HCT116 (cell line): ENCODE results near the gene RAB3GAP2. TPM values are rescaled to one million over a fixed set of nuclear protein-coding genes. Genes with fewer than 3 reads are reported as not detected.

ENCODE experiments used
- ATAC-seq: fragments of 200-7000 bp; cut with Tn5 transposase; 2 replicates; pipeline ENCODE4 v1.9.1; 2020; ENCODE audit warnings: mild to moderate bottlenecking, moderate library complexity
- BruUV-seq: library from RNA; stranded (reverse); fragments of 400-500 nt; replicated peaks from 2 replicates; lab custom pipeline; 2021; lab: Mats Ljungman, UMichigan
- CTCF ChIA-PET: fragments of 300-600 bp; sonication (Branson Sonifier 250); formaldehyde crosslinking; loops from one replicate; lab custom pipeline; 2021; ENCODE audit warnings: antibody characterized with exemption; lab: Charles Lee
- POLR2A ChIA-PET: fragments of 300-600, 350-600 bp; sonication (Branson Sonifier 250); formaldehyde crosslinking; loops from one replicate; lab custom pipeline; 2021; ENCODE audit warnings: antibody characterized with exemption; lab: Charles Lee
- RAD21 ChIA-PET, 2 experiments: fragments of 300-600 bp; sonication (Branson Sonifier 250); formaldehyde crosslinking; loops; one replicate each; lab custom pipeline; 2023; ENCODE audit warnings: low total read pairs in 2 of 2; ENCODE audit not compliant: uncharacterized antibody in 2 of 2, unreplicated experiment in 2 of 2, low non-redundant PET in 1 of 2; lab: Charles Lee
- DNase-seq: peaks from one replicate; pipeline ENCODE4 v3.0.0-alpha.2; 2010; ENCODE audit warnings: low read depth, low spot score
- H2AFZ ChIP-seq: fragments of 200-600 bp; shearing (Covaris generic), sonication (generic); 2 replicates; pipeline ENCODE4 v1.6.1; 2017; ENCODE audit warnings: low read depth, mixed run types, mixed read lengths, antibody characterized with exemption, low read length; ENCODE audit not compliant: poor library complexity, severe bottlenecking
- H3K27ac ChIP-seq: 2 replicates; pipeline ENCODE4 v1.5.1; 2012; ENCODE audit warnings: low read depth, low read length
- H3K27me3 ChIP-seq: fragments of 200-600 bp; sonication (generic); 2 replicates; pipeline ENCODE4 v1.6.1; 2016; ENCODE audit warnings: mixed run types, low read length, mixed read lengths; ENCODE audit not compliant: insufficient read depth
- H3K36me3 ChIP-seq, 2 experiments: fragments of 200-500 bp in 1 of 2; fragments of 200-600 bp in 1 of 2; sonication (Bioruptor generic) in 1 of 2; sonication (generic) in 1 of 2; 2 replicates each; pipeline versions ENCODE4 v1.5.1 to v1.6.1; 2014 to 2016; ENCODE audit warnings: low read length in 2 of 2, inconsistent platforms in 1 of 2, mixed read lengths in 1 of 2, mixed run types in 1 of 2; ENCODE audit not compliant: insufficient read depth in 2 of 2, control insufficient read depth in 1 of 2
- H3K4me1 ChIP-seq, 2 experiments: fragments of 200-600 bp in 1 of 2; sonication (generic) in 1 of 2; 2 replicates each; pipeline versions ENCODE4 v1.5.1 to v1.6.1; 2012 to 2017; ENCODE audit warnings: low read length in 2 of 2, inconsistent platforms in 1 of 2, mild to moderate bottlenecking in 1 of 2, mixed read lengths in 1 of 2, mixed run types in 1 of 2, moderate library complexity in 1 of 2; ENCODE audit not compliant: insufficient read depth in 2 of 2, control insufficient read depth in 1 of 2
- H3K4me2 ChIP-seq: fragments of 200-600 bp; sonication (generic); 2 replicates; pipeline ENCODE4 v1.6.1; 2017; ENCODE audit warnings: mixed run types, low read length, mixed read lengths
- H3K4me3 ChIP-seq, 2 experiments: fragments of 200-600 bp in 1 of 2; sonication (generic) in 1 of 2; replicated peaks in 1 of 2; 2 replicates each; pipeline ENCODE4 v1.5.1; 2011 to 2016; ENCODE audit warnings: low read length in 2 of 2, control low read depth in 1 of 2, low read depth in 1 of 2, mild to moderate bottlenecking in 1 of 2, mixed read lengths in 1 of 2, mixed run types in 1 of 2
- H3K79me2 ChIP-seq: fragments of 200-600 bp; sonication (generic); 2 replicates; pipeline ENCODE4 v1.6.1; 2017; ENCODE audit warnings: mild to moderate bottlenecking, mixed run types, low read length, moderate library complexity, mixed read lengths; ENCODE audit not compliant: insufficient read depth
- H3K9ac ChIP-seq: fragments of 200-600 bp; sonication (generic); 2 replicates; pipeline ENCODE4 v1.6.1; 2016; ENCODE audit warnings: low read length, mixed read lengths
- H3K9me2 ChIP-seq: fragments of 200-600 bp; sonication (generic), shearing (Covaris generic); 2 replicates; pipeline ENCODE4 v1.6.1; 2017; ENCODE audit warnings: mixed run types, mild to moderate bottlenecking, moderate library complexity; ENCODE audit not compliant: insufficient read depth
- H3K9me3 ChIP-seq, 2 experiments: fragments of 200-500 bp in 1 of 2; fragments of 200-600 bp in 1 of 2; sonication (Bioruptor generic) in 1 of 2; sonication (generic) in 1 of 2; 2 replicates each; pipeline ENCODE4 v1.6.1; 2014 to 2017; ENCODE audit warnings: low read length in 2 of 2, mixed read lengths in 2 of 2, inconsistent platforms in 1 of 2, low read depth in 1 of 2, mild to moderate bottlenecking in 1 of 2, mixed run types in 1 of 2, moderate library complexity in 1 of 2; ENCODE audit not compliant: control insufficient read depth in 1 of 2, insufficient read depth in 1 of 2
- H4K20me1 ChIP-seq: fragments of 200-600 bp; sonication (generic), shearing (Covaris generic); 2 replicates; pipeline ENCODE4 v1.6.1; 2017; ENCODE audit warnings: mixed run types, mild to moderate bottlenecking, moderate library complexity; ENCODE audit not compliant: insufficient read depth
- CEBPB ChIP-seq: IDR thresholded peaks from 2 replicates; pipeline ENCODE4 v1.6.1; 2012; ENCODE audit warnings: low read depth
- FOSL1 ChIP-seq: IDR thresholded peaks from 2 replicates; pipeline ENCODE4 v1.6.1; 2012; ENCODE audit warnings: low read depth
- JUND ChIP-seq: IDR thresholded peaks from 2 replicates; pipeline ENCODE4 v1.6.1; 2012
- MAX ChIP-seq: IDR thresholded peaks from 2 replicates; pipeline ENCODE4 v1.6.1; 2012
- POLR2A ChIP-seq: IDR thresholded peaks from 2 replicates; pipeline ENCODE4 v1.7.0; 2011; ENCODE audit warnings: borderline replicate concordance; ENCODE audit not compliant: insufficient read depth, insufficient read length; ENCODE audit errors: extremely low read depth
- POLR2AphosphoS5 ChIP-seq: IDR thresholded peaks from 2 replicates; pipeline ENCODE4 v1.6.1; 2011; ENCODE audit warnings: mild to moderate bottlenecking, low read depth, low read length, moderate library complexity
- SIN3A ChIP-seq: IDR thresholded peaks from 2 replicates; pipeline ENCODE4 v1.6.1; 2012; ENCODE audit warnings: low read depth
- SRF ChIP-seq: IDR thresholded peaks from 2 replicates; pipeline ENCODE4 v1.6.1; 2012; ENCODE audit warnings: low read depth
- TCF7L2 ChIP-seq: IDR thresholded peaks from 2 replicates; pipeline ENCODE4 v1.7.0; 2011; ENCODE audit warnings: borderline replicate concordance, inconsistent platforms; ENCODE audit not compliant: insufficient read depth, insufficient read length; ENCODE audit errors: extremely low read depth
- YY1 ChIP-seq: IDR thresholded peaks from 2 replicates; pipeline ENCODE4 v1.6.1; 2011; ENCODE audit warnings: low read length, low read depth, moderate library complexity, mild to moderate bottlenecking; ENCODE audit not compliant: insufficient replicate concordance; ENCODE audit errors: extremely low read depth
- ZBTB33 ChIP-seq: IDR thresholded peaks from 2 replicates; pipeline ENCODE4 v1.6.1; 2011; ENCODE audit warnings: mild to moderate bottlenecking, low read length, moderate library complexity; ENCODE audit not compliant: insufficient replicate concordance; ENCODE audit errors: extremely low read depth
- ZFX ChIP-seq: fragments of 450-650 bp; IDR thresholded peaks from 2 replicates; pipeline ENCODE4 v1.6.1; 2017
- intact Hi-C: fragments of 100-400 bp; cut with micrococcal nuclease; formaldehyde crosslinking; loops from 2 replicates; pipeline ENCODE4 v1.10.0; 2022
- total RNA-seq: library from RNA; stranded (reverse); gene quantifications from one replicate; pipeline ENCODE4 v1.2.1, GENCODE V29; 2021; ENCODE audit not compliant: unreplicated experiment

The RAB3GAP2 gene
- total RNA-seq, 1 experiment from 2014 or later = 32.5 TPM

- CTCF ChIA-PET = no interaction called here
- no peaks in the 10 kb centered on the region for H3K4me1 ChIP-seq
- no peak overlapping the region for H3K27ac ChIP-seq
- H3K4me2 ChIP-seq = no peak overlapping the region
- intact Hi-C loops = no loop called here
- no peaks in the 10 kb centered on the region for H3K79me2 ChIP-seq
- no peaks in the 10 kb centered on the region for H4K20me1 ChIP-seq
- no peak overlapping the region for H3K9ac ChIP-seq
- POLR2A ChIA-PET = no interaction called here
- ATAC-seq = no peak
- no peak for DNase-seq
- no peaks in the 10 kb centered on the region for H3K36me3 ChIP-seq
- RAD21 ChIA-PET = no interaction called here
- no peak overlapping the region for H2AFZ ChIP-seq
- H3K9me2 ChIP-seq = no peaks in the 10 kb centered on the region
- H3K9me3 ChIP-seq = no peaks in the 10 kb centered on the region
- BruUV-seq = no TSS peak
- TF ChIP-seq ZBTB33 (no peak), POLR2A (no peak), JUND (no peak), YY1 (no peak), TCF7L2 (no peak), POLR2AphosphoS5 (no peak), MAX (no peak), ZFX (no peak), CEBPB (no peak), SRF (no peak), SIN3A (no peak), FOSL1 (no peak)
- no peak overlapping the region for H3K4me3 ChIP-seq
- no peaks in the 10 kb centered on the region for H3K27me3 ChIP-seq
Observed at GRCh38 chr1:220317161-220317560, 44.9 kb upstream of the RAB3GAP2 start.
